NCI-H1048 (cell line): ENCODE results near the gene TMEM74B.
"Not testable (repeated sequence)": the region's sequence is repeated elsewhere in the genome, so short reads cannot be mapped to it uniquely, and the experiment has no call there.

Source experiments
- DNase-seq: peaks from one replicate; lab custom pipeline; 2025; lab: John Stamatoyannopoulos, UW

TMEM74B gene

GRCh38 chr20:1178623-1179022, 6.2 kb downstream of the TMEM74B start:
- DNase-seq: no peak

DNA sequence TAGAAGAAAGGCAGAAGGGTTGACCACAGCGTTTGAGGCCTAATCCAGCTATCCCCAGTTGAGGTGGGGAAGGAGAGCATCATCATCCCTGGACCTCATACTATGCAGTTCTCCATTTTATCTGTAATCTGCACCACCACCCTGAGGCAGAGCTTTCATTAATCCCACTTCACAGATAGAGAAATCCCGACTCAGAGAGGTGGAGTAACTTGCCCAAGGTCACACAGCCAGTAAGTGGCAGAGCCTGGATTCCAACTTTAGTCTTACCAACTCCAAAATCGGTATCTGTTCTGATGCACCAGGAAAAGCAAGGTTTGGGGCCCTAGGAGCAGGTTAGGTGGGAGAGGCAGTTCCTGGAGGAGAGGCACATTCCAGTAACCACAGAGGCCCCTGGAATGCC, 6.7 kb downstream of the TMEM74B start:
- DNase-seq: no peak

DNA sequence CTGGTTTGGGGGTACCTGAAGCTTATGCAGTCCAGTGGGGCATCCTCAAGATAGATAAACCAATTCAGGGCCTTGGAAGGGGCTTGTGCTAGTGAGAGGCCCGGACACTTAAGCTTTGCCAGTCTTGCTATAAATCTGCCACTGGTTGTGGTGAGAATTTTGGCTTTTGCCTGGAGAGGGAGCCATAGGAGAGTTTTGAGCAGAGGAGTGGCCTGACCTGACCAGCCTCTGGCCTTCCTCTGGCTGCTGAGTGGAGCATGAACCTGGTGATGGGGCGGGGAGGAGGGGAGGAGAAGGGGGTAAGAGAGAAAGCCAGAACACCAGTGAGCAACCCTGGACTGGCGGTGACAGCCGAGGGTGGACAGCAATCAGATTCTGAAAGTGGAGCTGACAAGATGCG, 7.1 kb downstream of the TMEM74B start:
- no peak for DNase-seq

DNA sequence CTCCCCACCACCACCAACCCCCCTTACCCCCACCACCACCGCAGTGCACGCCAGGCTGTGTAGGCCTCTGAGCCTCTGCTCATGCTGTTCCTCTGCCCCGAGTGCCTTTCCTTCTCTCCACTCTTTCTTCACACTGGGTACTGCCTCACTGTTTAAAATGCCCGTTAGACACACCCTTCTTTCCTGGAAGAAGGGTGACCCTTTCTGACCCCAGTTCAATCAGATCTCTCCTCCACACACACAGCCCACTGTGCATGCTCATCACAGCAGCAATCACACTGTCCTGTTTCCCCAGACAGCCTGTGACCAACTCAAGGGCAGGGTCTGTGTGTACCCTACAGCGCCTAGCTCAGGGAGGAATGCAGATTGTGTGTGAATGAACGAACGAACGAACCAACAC, 10.0 kb downstream of the TMEM74B start:
- no peak for DNase-seq

- DNase-seq: no peak
These were observed 11.1 kb downstream of the TMEM74B start for GRCh38 chr20:1173698-1174097.

DNA sequence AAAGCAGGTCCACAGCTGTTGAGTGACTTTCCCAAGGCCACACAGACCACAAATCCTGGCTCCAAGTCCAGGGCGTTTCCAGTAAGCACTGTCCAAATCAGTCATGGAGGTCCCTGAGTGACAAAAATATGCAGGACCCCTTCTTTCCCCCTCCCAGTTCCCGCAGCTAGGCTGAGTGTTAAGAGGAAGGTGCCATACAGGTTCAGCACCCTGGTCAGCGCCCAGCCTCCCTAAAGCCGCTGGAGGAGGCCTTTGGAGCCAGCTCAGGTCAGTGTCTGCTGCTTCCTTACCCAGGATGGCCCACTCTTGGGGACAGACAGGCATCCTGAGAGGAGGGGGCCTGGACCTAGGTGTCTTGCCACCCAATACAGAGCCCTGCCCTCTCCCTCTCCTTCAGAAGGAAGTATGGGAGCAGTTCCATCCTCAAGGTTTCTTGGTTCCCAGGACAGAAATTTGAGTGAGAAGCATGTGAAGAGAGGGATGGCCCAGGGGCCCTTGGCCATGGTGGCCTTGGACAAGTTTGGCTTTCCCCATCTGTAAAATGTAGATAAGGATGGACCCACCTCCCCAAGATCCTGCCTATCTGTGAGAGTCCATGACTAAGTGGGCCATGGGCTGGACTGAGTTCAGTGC, 13.2 kb downstream of the TMEM74B start:
- no peak for DNase-seq

- DNase-seq: no peak
These were observed 15.6 kb downstream of the TMEM74B start for GRCh38 chr20:1169224-1169623.

DNA sequence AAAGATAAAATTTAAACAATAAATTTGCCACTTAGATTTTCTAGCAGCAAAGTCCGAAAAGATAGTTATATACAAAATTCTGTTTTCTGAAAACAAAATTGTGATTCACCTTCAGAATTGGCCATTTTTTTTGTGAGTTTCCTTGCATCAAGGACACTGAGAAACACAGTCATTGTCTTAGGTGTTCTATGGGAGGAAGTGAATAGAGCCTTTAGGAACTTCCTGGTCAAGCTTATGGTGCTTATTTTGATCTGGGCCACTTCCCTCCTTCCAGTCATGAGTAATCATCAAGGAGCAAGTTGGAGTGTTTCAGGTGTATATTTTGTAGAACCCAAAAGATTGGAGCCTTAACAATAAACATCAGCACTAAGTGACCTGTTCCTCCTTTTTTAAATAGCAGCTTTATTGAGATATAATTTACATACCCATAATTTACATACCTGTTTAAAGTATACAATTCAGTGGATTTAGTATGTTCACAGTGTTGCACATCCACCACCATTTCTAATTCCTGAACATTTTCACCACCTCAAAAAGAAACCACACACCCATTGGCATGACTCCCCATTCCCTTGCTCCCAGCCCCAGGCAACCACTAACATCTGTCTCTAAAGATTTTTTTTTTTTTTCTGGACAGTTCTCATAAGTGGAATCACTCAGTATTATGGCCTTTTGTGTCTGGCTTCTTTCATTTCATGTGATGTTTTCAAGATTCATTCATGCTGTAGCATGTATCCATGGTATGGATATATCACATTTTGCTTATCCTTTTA, 17.6 kb downstream of the TMEM74B start:
- DNase-seq: no peak

- no peak for DNase-seq
These were observed 18.8 kb downstream of the TMEM74B start for GRCh38 chr20:1165941-1166340.

DNA sequence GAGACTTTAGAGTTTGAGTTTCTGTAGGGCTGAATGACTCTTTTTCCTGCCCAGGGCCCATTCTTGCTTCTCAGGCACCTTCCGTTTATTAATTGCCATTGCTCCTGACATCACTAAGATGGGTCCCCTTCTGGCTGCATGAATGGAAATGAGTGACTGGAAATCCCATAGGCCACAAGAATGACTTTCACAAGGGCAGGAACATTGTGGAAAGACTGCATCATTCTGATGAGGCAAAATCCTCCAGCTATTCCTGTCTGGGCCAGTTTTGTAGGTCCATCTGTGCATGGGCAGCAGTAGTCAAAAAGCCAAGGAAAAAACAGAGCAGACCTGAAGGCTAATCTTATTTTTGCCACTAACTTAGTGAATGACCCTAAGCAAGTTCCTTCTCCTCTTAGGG, 19.3 kb downstream of the TMEM74B start:
- no peak for DNase-seq

DNA sequence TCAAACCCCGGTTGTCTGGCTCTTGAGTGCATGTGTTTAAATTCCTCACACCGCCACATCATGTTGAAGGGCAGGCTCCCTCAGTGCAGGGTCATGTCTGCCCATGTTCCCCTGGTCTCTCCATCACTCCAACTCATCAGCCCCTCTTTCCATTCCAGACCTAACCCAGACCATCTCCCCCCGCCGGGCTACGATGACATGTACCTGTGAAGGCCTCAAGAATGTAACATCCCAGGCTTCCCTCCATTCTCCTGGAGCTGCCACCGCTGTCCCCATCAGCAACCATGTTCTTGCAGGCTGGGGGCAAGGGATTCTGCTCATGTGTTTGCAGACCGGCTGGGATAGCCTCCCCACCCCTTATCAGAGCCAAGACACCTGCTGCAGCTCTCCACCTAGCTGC, 19.9 kb downstream of the TMEM74B start:
- DNase-seq: no peak

DNA sequence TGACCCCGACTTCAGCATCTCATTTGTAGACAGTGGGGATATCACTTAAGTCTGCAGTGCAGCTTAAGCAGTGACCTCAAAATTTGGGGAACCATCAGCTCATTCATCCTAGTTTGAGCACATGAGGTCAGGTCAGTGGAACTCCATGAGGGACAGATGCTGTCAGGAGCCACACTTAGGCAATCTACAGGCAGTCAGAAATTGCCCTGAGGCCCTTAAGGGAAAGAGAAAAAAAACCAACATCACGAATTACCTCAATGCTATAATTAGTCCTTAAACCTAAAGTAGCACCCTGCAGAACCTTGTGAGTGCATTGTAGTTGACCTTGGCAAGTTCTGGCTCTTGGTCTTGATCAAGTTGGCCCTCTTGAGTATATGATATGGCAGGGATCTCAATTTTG, 21.1 kb downstream of the TMEM74B start:
- no peak for DNase-seq

DNA sequence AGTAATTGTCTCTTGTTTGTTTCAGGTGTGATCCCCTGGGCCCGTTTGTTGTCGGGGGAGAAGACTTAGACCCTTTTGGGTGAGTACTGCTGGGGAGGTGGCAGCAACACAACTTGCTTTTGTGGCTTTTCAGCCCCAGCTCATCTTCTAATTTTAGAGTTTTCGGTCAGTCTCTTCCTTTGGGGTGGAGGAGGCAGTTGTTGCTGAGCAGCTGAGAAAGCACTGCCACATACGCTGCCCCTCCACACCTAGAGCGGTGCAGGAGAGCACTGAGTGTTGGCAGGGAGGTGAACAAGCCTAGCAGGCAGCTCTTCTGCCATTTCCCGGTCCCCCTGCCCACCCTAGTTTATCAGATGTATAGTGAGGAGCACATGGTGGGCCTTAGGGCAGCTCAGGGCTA, 21.7 kb downstream of the TMEM74B start:
- no peak for DNase-seq

DNA sequence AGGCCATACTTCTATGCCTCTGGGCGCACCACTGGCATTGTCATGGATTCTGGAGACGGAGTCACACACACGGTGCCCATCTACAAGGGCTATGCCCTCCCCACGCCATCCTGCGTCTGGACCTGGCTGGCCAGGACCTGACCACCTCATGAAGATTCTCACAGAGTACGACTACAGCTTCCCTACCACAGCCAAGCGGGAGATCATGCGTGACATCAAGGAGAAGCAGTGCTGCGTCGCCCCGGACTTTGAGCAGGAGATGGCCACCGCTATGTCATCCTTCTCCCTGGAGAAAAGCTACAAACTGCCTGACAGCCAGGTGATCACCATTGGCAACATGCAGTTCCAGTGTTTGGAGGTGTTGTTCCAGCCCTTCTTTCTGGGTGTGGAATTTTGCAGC, 23.8 kb downstream of the TMEM74B start:
- DNase-seq: no peak

GRCh38 chr20:1160496-1160895, 24.3 kb downstream of the TMEM74B start:
- no peak for DNase-seq

- DNase-seq: no peak
These were observed 29.4 kb downstream of the TMEM74B start for GRCh38 chr20:1155342-1155741.

DNA sequence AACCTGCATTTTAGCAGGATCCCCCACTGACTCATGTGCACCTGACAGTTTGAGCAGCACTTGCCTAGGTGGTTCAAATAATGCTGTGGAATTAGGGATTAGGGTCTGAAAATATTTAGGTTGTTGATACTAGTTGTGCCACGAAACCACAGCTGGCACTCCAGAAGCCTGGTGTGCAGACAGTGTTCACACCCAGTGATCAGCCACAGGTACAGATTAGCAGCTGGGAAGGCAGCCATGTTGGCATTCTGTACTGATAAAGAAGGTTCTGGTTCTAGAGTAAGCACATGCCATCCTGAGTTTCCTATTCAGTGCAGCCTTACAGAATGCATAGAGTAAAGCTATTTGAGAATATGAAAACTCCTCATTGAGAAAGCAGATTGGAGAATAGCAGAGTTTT, 30.1 kb downstream of the TMEM74B start:
- DNase-seq: no peak

GRCh38 chr20:1154226-1154625, 30.6 kb downstream of the TMEM74B start:
- DNase-seq: no peak

DNA sequence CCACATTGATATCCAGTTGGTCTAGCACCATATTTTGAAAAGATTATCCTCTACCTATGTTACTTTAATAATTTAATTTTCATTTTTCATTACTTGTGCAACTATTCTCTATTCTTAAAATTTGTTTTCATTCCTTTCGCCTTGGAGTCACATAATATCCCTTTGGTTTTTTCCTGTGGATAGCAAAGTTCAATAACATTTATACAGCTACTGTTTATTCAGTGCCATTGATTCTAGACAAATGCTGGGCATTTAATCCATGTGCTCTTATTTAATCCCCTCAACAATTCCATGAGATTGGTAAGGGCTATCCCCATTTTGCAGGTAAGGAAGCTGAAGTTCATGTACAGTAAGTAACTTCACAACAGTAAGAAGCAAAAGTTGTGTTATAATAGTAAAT, 33.8 kb downstream of the TMEM74B start:
- no peak for DNase-seq

- DNase-seq: no peak
These were observed 34.6 kb downstream of the TMEM74B start for GRCh38 chr20:1150218-1150617.

DNA sequence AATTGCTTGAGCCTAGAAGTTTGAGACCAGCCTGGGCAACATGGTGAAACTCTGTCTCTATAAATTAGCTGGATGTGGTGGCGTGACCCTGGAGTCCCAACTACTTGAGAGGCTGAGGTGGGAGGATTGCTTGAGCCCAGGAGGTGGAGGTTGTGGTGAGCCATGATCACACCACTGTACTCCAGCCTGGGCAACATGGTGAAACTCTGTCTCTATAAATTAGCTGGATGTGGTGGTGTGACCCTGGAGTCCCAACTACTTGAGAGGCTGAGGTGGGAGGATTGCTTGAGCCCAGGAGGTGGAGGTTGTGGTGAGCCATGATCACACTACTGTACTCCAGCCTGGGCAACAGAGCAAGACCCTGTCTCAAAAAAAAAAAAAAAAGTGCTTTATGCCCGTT, 35.0 kb downstream of the TMEM74B start:
- not testable (repeated sequence) for DNase-seq

DNA sequence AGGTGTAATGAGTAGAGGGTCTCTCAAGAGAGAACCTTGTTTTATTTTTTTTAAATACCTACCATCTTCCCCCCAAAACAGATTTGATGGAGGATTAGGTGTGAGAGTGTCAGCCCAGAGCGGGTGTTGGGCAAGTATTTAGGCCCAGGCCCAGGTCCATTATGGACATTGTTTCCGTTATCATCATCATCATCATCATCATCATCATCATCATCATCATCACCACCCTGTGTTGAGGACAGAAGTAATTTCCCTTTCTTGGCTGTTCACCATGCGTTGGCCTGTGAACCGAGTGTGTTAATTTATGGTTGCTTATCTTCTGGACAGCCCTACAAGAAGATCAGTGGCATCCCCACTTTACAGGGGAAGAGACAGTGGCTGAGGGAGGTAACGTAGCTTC, 37.8 kb downstream of the TMEM74B start:
- no peak for DNase-seq

DNA sequence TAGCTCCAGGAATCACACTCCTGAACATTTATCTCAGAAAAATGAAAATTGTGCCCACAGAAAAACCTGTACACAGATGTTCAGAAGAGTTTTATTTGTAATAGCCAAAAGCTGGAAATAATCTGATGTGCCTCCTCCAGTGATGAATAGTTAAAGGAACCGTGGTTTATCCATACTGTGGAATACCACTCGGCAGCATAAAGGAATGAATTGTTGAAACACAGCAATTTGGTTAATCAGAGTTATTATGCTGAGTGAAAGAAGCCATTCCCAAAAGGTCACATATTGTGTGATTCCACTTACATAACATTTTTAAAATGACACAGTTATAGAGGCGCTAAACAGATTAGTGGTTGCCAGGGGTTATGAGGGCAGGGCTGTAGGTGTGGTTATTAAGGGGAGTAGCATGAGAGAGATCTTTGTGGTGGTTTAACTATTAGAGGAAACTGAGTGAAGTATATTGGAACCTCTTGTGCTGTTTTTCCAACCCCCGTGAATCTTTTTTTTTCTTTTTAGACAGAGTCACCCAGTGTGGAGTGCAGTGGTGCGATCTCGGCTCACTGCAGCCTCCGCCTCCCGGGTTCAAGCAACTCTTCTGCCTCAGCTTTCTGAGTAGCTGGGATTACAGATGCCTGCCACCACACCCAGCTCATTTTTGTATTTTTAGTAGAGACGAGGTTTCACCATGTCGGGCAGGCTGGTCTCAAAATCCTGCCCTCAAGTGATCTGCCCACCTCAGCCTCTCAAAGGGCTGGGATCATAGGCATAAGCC, 40.2 kb downstream of the TMEM74B start:
- DNase-seq: no peak
